Measurements from ENCODE around the gene GCLM. TPM values are rescaled to one million over a fixed set of nuclear protein-coding genes. Genes with fewer than 3 reads are reported as not detected.

GCLM gene
- total RNA-seq, 1 donor from 2014 or later, result 4.8 TPM

DNA sequence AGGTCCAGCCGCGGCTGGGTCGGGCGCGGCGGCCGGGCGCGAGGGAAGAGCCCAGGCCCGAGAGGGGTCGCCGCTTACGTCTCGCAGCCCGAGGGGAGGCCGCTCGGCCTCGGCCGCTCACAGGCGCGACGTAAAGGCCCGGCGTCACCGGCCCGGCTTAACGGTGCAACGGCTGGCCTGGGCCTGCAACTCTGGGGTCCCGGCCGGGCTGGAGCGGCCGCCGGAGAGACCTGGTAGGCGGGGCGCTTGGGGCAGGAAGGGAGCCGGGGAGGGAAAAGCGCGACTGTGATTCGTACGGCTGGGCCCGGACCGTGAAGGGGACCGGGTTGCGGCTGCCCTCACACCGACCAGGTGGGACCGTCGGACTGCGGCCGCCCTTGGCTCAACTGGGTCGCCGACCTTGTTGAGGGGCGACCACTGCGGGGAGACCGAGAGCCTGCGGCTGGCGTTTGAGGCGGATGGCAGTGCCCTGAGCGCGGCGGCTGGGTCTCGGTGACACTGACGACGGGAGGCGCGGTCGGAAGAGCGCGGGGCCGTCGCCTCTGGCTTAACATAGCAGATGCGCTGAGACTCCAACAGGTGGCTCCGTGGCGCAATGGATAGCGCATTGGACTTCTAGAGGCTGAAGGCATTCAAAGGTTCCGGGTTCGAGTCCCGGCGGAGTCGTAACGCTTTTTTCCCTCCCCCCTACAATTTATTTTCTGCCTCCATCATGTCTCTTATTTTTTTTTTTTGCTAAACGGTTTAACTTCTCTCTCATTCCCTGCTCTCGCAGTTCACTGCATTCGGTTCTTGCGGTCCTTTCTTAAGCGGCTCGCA is 62.0 kb downstream of the GCLM start:
- Histone ChIP-seq H3K4me1 (no peaks in the 10 kb centered on the region), H4K20me1 (ENCODE audit: low read depth) (no peaks in the 10 kb centered on the region), H3K4me2 (peak overlapping the region; percentile 82), H3K9me3 (ENCODE audit: low read depth) (no peaks in the 10 kb centered on the region), H2AFZ (replicated peaks) (peak overlapping the region; percentile 94), H3K9ac (peak overlapping the region; percentile 30), H3K79me2 (ENCODE audit: low read depth) (no peaks in the 10 kb centered on the region), H3K27ac (peak overlapping the region; percentile 11), H3K27me3 (no peaks in the 10 kb centered on the region), H3K36me3 (no peaks in the 10 kb centered on the region), H3K4me3 (peak overlapping the region; percentile 93), H3F3A (ENCODE audit: low read depth) (peaks cover 21% of the 10 kb centered on the region)
- H3K36me3 Mint-ChIP-seq, result peaks cover 16% of the 10 kb centered on the region
- H3K27ac Mint-ChIP-seq, result peak overlapping the region; percentile 97
- peak overlapping the region; percentile 96 for H3K4me3 Mint-ChIP-seq
- peak; percentile 96 for DNase-seq (ENCODE audit: low spot score)
- TF ChIP-seq EZH2 (IDR thresholded peaks at IDR 0.05), result no peak
- TF ChIP-seq EZH2phosphoT487 (IDR thresholded peaks at IDR 0.05), result no peak
- TF ChIP-seq, protein P1, sequence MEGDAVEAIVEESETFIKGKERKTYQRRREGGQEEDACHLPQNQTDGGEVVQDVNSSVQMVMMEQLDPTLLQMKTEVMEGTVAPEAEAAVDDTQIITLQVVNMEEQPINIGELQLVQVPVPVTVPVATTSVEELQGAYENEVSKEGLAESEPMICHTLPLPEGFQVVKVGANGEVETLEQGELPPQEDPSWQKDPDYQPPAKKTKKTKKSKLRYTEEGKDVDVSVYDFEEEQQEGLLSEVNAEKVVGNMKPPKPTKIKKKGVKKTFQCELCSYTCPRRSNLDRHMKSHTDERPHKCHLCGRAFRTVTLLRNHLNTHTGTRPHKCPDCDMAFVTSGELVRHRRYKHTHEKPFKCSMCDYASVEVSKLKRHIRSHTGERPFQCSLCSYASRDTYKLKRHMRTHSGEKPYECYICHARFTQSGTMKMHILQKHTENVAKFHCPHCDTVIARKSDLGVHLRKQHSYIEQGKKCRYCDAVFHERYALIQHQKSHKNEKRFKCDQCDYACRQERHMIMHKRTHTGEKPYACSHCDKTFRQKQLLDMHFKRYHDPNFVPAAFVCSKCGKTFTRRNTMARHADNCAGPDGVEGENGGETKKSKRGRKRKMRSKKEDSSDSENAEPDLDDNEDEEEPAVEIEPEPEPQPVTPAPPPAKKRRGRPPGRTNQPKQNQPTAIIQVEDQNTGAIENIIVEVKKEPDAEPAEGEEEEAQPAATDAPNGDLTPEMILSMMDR (IDR thresholded peaks at IDR 0.05), result peak; percentile 27
- H3K4me1 Mint-ChIP-seq, result peaks cover 21% of the 10 kb centered on the region
- peaks cover 21% of the 10 kb centered on the region for H3K9me3 Mint-ChIP-seq
- peaks cover 26% of the 10 kb centered on the region for H3K27me3 Mint-ChIP-seq (ENCODE audit: insufficient read depth, low read depth)

DNA sequence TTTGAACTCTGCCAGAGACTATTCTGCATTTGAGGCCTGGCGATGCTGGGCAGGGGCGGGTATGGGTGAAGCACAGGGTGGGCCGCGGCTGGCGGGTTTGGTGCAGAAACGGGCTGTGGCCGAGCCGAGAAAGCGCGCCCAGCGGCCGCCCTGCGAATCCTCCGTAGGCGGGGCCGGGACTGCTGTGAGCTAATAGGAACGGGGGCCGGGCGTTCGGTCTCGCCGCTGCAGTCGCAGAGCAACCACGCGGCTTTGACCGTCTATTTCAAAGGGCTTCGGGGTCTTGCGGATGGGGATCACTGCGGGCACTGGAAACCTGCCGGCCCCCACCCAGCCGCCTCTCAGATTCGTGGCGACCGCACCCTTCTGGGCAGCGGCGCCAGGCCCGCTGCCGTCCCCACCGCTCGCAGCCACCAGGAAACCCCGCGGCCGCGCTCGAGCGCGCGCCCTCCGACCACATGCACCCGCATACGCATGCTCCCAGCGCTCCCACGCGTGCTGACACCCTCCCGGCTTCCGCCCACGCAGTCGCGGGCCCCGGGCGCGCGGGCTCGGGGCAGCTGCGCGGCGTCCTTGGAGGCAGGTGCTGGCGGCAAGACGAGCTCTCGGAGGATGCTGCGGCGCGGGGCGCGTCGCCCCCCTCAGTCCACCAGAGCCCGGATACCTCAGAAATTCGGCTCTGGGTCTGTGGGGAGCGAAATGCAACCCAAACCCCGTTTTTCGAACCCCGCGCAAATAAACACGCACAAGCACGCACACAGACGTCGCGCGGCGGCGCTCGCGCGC is 62.8 kb downstream of the GCLM start:
- no peaks in the 10 kb centered on the region for H3K27me3 ChIP-seq
- Mint-ChIP-seq H3K27ac (peak overlapping the region; percentile 96), H3K4me1 (peaks cover 21% of the 10 kb centered on the region), H3K9me3 (peaks cover 21% of the 10 kb centered on the region), H3K4me3 (peak overlapping the region; percentile 96), H3K36me3 (peaks cover 16% of the 10 kb centered on the region), H3K27me3 (ENCODE audit: insufficient read depth, low read depth) (peaks cover 26% of the 10 kb centered on the region)
- H3K4me2 ChIP-seq, result peak overlapping the region; percentile 82
- H3K79me2 ChIP-seq (ENCODE audit: low read depth), result no peaks in the 10 kb centered on the region
- no peak overlapping the region for H3K9ac ChIP-seq
- peak overlapping the region; percentile 94 for H2AFZ ChIP-seq (replicated peaks)
- H3K36me3 ChIP-seq, result no peaks in the 10 kb centered on the region
- peaks cover 21% of the 10 kb centered on the region for H3F3A ChIP-seq (ENCODE audit: low read depth)
- H3K9me3 ChIP-seq (ENCODE audit: low read depth), result no peaks in the 10 kb centered on the region
- H3K4me1 ChIP-seq, result no peaks in the 10 kb centered on the region
- peak overlapping the region; percentile 93 for H3K4me3 ChIP-seq
- peak; percentile 92 for DNase-seq (ENCODE audit: low spot score)
- H3K27ac ChIP-seq, result no peak overlapping the region
- TF ChIP-seq, protein P1 (IDR thresholded peaks at IDR 0.05), result peak; percentile 37
- TF ChIP-seq EZH2 (IDR thresholded peaks at IDR 0.05), result no peak
- no peaks in the 10 kb centered on the region for H4K20me1 ChIP-seq (ENCODE audit: low read depth)

DNA sequence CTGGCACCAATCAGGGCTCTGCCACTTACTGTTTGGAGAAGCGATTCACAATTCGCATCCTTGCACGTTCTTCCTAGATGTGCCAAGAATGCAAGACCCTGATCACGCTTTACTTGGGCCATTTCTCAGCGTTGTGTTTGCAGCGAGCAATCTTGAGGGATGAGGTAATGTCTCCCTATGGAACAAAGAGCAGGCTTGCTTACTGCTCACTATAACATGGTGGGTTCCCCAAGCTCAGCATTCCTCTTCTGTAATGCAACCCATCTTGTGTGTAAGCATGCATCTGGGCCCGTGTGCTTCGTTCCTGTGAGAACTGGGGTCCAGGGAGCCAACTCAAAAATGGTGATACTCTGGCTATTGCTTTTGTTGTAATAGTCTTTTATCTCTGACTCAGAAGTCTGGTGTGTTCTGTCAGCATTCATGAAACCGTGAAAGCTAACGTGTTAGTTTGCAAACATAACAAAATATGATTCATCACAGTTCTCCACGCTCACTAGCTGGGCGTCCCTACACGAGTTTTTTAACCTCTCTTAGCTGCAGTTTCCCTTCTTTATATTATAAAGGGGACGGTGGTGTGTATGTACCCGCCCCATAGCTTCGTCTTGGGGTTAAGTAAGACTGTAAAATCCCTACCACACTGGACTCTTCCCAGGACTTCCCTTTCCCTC is 63.6 kb downstream of the GCLM start:
- H3K4me3 Mint-ChIP-seq, result peak overlapping the region; percentile 96
- Histone ChIP-seq H3K27ac (no peak overlapping the region), H3F3A (ENCODE audit: low read depth) (peaks cover 21% of the 10 kb centered on the region), H3K9ac (no peak overlapping the region), H3K4me2 (peak overlapping the region; percentile 82), H3K79me2 (ENCODE audit: low read depth) (no peaks in the 10 kb centered on the region), H3K36me3 (no peaks in the 10 kb centered on the region), H3K27me3 (no peaks in the 10 kb centered on the region), H3K4me1 (no peaks in the 10 kb centered on the region), H3K4me3 (peak overlapping the region; percentile 93), H4K20me1 (ENCODE audit: low read depth) (no peaks in the 10 kb centered on the region), H3K9me3 (ENCODE audit: low read depth) (no peaks in the 10 kb centered on the region), H2AFZ (replicated peaks) (peak overlapping the region; percentile 94)
- peak; percentile 37 for DNase-seq (ENCODE audit: low spot score)
- TF ChIP-seq, protein P1 (IDR thresholded peaks at IDR 0.05), result no peak
- TF ChIP-seq EZH2 (IDR thresholded peaks at IDR 0.05) (no peak), EZH2phosphoT487 (IDR thresholded peaks at IDR 0.05) (no peak)
- peak overlapping the region; percentile 96 for H3K27ac Mint-ChIP-seq
- H3K4me1 Mint-ChIP-seq, result peaks cover 21% of the 10 kb centered on the region
- H3K36me3 Mint-ChIP-seq, result peaks cover 18% of the 10 kb centered on the region
- H3K9me3 Mint-ChIP-seq, result peaks cover 21% of the 10 kb centered on the region
- H3K27me3 Mint-ChIP-seq (ENCODE audit: insufficient read depth, low read depth), result peaks cover 26% of the 10 kb centered on the region
